Breast epithelium (tissue), 3 donors: Measurements from ENCODE around the gene KAT7.

ENCODE experiments used
- CTCF ChIP-seq, 3 donors: fragments of 450-650 bp; IDR thresholded peaks; one replicate each; pipeline ENCODE4 v1.5.1; 2016 to 2017; ENCODE audit warnings: antibody characterized with exemption in 3 of 3, mild to moderate bottlenecking in 3 of 3, moderate library complexity in 3 of 3
- POLR2A ChIP-seq: fragments of 450-650 bp; IDR thresholded peaks from one replicate; pipeline ENCODE4 v1.6.1; 2016; ENCODE audit warnings: antibody characterized with exemption, mild to moderate bottlenecking, moderate library complexity
- POLR2AphosphoS5 ChIP-seq, 3 donors: sonication (generic); formaldehyde crosslinking; IDR thresholded peaks; one replicate each; pipeline ENCODE4 v1.6.1; 2017; ENCODE audit warnings: antibody characterized with exemption in 3 of 3

- TF ChIP-seq CTCF (IDR thresholded peaks at IDR 0.05): no peak
- no peak for TF ChIP-seq POLR2A
- no peak for TF ChIP-seq POLR2AphosphoS5 (IDR thresholded peaks at IDR 0.05)
Observed at GRCh38 chr17:49874911-49875310, 86.4 kb downstream of the KAT7 start.
